ENCODE measurements around the gene TICRR.
"Not testable (repeated sequence)": the region's sequence is repeated elsewhere in the genome, so short reads cannot be mapped to it uniquely, and the experiment has no call there.

TICRR gene

GRCh38 chr15:89569090-89569745 lies 6.1 kb upstream of the TICRR start:
- Histone ChIP-seq H3K36me3 (no peaks in the 10 kb centered on the region), H3K4me1 (ENCODE audit: control insufficient read depth in 1 of 2, insufficient read depth in 1 of 2, low read depth in 1 of 2, low read length in 1 of 2) (no peaks in the 10 kb centered on the region), H3K27me3 (peaks cover 57% of the 10 kb centered on the region), H3K9me3 (no peaks in the 10 kb centered on the region), H3K4me3 (ENCODE audit: low read depth in 1 of 2, low read length in 1 of 2) (no peak overlapping the region), H3K27ac (no peak overlapping the region)
- no peak for TF ChIP-seq CTCF (IDR thresholded peaks at IDR 0.05)

GRCh38 chr15:89575656-89576416 lies 567 bp downstream of the TICRR start:
- Histone ChIP-seq H3K4me1 (ENCODE audit: control insufficient read depth in 1 of 2, insufficient read depth in 1 of 2, low read depth in 1 of 2, low read length in 1 of 2) (peaks cover 8 to 26% of the 10 kb centered on the region in 2 experiments), H3K36me3 (peaks cover 5% of the 10 kb centered on the region), H3K9me3 (no peaks in the 10 kb centered on the region), H3K27ac (no peak overlapping the region), H3K27me3 (peaks cover 21% of the 10 kb centered on the region), H3K4me3 (ENCODE audit: low read depth in 1 of 2, low read length in 1 of 2) (peak overlapping the region; percentile 85 to 97)
- no peak for TF ChIP-seq CTCF (IDR thresholded peaks at IDR 0.05)

- peaks cover 8 to 26% of the 10 kb centered on the region in 2 experiments for H3K4me1 ChIP-seq (ENCODE audit: control insufficient read depth in 1 of 2, insufficient read depth in 1 of 2, low read depth in 1 of 2, low read length in 1 of 2)
- H3K9me3 ChIP-seq, result no peaks in the 10 kb centered on the region
- H3K27ac ChIP-seq, result no peak overlapping the region
- H3K36me3 ChIP-seq, result peaks cover 9% of the 10 kb centered on the region
- TF ChIP-seq CTCF (IDR thresholded peaks at IDR 0.05), result no peak
- H3K27me3 ChIP-seq, result peaks cover 15% of the 10 kb centered on the region
- H3K4me3 ChIP-seq (ENCODE audit: low read depth in 1 of 2, low read length in 1 of 2), result peak overlapping the region; percentile 85 to 97
Measured at GRCh38 chr15:89576417-89576773, 1.1 kb downstream of the TICRR start.

GRCh38 chr15:89577776-89578115 lies 2.5 kb downstream of the TICRR start:
- H3K4me3 ChIP-seq (ENCODE audit: low read depth in 1 of 2, low read length in 1 of 2), result no peak overlapping the region

GRCh38 chr15:89578146-89578545 lies 2.9 kb downstream of the TICRR start:
- Histone ChIP-seq H3K27me3 (no peaks in the 10 kb centered on the region), H3K4me3 (ENCODE audit: low read depth in 1 of 2, low read length in 1 of 2) (no peak overlapping the region)

More at GRCh38 chr15:89577776-89578115, 2.5 kb downstream of the TICRR start:
- H3K9me3 ChIP-seq, result no peaks in the 10 kb centered on the region
- peaks cover 8 to 26% of the 10 kb centered on the region in 2 experiments for H3K4me1 ChIP-seq (ENCODE audit: control insufficient read depth in 1 of 2, insufficient read depth in 1 of 2, low read depth in 1 of 2, low read length in 1 of 2)
- no peak for TF ChIP-seq CTCF (IDR thresholded peaks at IDR 0.05)
- H3K27me3 ChIP-seq, result peaks cover 2% of the 10 kb centered on the region
- no peak overlapping the region for H3K27ac ChIP-seq
- H3K36me3 ChIP-seq, result peaks cover 14% of the 10 kb centered on the region

GRCh38 chr15:89580747-89581146 lies 5.5 kb downstream of the TICRR start:
- peaks cover 41% of the 10 kb centered on the region for H3K36me3 ChIP-seq
- H3K27ac ChIP-seq; H3K9me3 ChIP-seq; H3K4me3 ChIP-seq (ENCODE audit: low read depth in 1 of 2, low read length in 1 of 2); H3K27me3 ChIP-seq: not testable (repeated sequence)
- peaks cover 8 to 15% of the 10 kb centered on the region in 2 experiments for H3K4me1 ChIP-seq (ENCODE audit: control insufficient read depth in 1 of 2, insufficient read depth in 1 of 2, low read depth in 1 of 2, low read length in 1 of 2)

More at GRCh38 chr15:89578146-89578545, 2.9 kb downstream of the TICRR start:
- peaks cover 8 to 26% of the 10 kb centered on the region in 2 experiments for H3K4me1 ChIP-seq (ENCODE audit: control insufficient read depth in 1 of 2, insufficient read depth in 1 of 2, low read depth in 1 of 2, low read length in 1 of 2)
- peaks cover 18% of the 10 kb centered on the region for H3K36me3 ChIP-seq
- TF ChIP-seq CTCF (IDR thresholded peaks at IDR 0.05), result no peak
- H3K9me3 ChIP-seq, result no peaks in the 10 kb centered on the region
- no peak overlapping the region for H3K27ac ChIP-seq

Data from neutrophil (primary cell).